GM12875 (cell line): ENCODE results near the gene CAMKMT.

Experiments used
- H3K4me3 ChIP-seq: one replicate; pipeline ENCODE4 v1.5.1; 2011; ENCODE audit warnings: low read depth, low read length, control low read depth
- CTCF ChIP-seq: IDR thresholded peaks from 2 replicates; pipeline ENCODE4 v1.5.1; 2011; ENCODE audit warnings: low read depth, mild to moderate bottlenecking, control low read depth, inconsistent platforms, low read length, moderate library complexity, borderline replicate concordance; ENCODE audit not compliant: insufficient read depth

The CAMKMT gene

DNA sequence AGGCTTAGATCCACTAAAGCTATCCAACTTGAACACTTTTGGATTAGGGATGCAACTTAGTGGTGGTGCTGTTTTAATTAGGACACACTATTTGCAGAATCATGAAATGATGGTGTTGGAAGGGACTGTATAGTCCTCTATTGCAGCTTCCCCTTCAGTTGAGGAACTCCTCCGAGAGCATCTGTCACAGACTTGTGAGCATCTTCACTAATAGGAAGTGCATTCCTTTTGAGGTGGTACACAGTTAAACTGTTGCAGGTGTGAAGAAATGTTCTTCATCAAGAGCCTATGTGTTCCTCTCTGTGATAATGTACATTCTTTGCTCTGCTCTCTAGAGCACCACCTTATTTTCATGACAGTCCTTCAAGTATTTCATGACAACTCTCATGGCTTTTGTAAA lies 197.4 kb downstream of the CAMKMT start:
- no peak overlapping the region for H3K4me3 ChIP-seq
- no peak for TF ChIP-seq CTCF

DNA sequence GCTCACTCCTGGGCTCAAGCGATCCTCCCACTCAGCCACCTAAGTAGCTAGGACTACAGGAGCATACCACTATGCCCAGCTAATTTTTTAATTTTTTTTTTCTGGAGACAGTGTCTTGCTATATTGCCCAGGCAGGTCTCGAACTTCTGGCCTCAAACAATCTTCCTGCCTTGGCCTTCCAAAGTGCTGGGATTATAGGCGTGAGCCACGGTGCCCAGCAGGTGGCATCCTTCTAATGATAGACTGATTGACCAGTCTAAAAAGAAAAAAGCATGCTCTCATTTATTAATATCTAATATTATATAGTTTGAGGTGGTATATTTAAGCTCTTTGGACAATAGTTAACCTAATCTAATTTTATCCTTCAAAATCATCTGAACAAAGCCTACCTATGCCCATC lies 198.6 kb downstream of the CAMKMT start:
- TF ChIP-seq CTCF, result peak; percentile 38; the same call in 1 of the 2 replicates

GRCh38 chr2:44560941-44561340 lies 199.2 kb downstream of the CAMKMT start:
- TF ChIP-seq CTCF, result no peak
- H3K4me3 ChIP-seq, result no peak overlapping the region

More for the DNA sequence above, 198.6 kb downstream of the CAMKMT start:
- H3K4me3 ChIP-seq, result no peak overlapping the region

GRCh38 chr2:44562737-44563136 lies 201.0 kb downstream of the CAMKMT start:
- TF ChIP-seq CTCF, result no peak
- no peak overlapping the region for H3K4me3 ChIP-seq

DNA sequence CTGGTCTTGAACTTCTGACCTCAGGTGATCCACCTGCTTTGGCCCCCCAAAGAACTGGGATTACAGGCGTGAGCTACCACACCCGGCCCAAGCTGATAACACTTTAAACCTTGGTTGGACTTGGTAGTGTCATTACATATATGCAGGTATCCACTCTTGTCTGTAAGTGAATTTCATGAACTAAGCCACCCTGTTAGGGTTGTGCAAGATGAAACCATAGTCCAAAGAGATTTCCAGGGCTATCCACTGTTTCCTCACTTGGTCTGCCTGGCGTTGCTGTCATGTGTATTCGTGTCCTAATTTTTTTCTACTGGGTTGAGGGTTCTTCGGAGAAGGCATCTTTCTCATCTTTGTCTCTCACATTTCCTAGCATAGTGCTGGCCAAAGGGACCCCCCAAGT lies 203.0 kb downstream of the CAMKMT start:
- TF ChIP-seq CTCF, result no peak
- H3K4me3 ChIP-seq, result no peak overlapping the region

DNA sequence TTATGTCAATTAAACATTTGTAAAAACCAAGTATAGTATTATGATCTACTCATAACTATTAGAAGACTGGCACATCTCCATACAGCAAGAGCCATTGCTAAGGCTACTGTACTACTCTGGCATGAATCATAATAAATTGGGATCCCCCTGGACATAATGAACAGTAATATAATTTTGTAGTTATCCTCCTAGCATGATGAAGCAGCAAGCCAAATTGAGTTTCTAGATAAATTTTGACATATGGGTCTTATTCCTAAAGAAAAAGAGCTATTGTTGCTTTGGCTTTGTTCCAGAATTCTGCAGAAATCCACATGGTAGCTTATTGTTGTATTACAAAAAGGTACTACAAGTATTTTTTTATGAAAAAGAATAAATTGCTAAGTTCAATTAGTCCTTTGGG lies 204.3 kb downstream of the CAMKMT start:
- TF ChIP-seq CTCF, result no peak
- H3K4me3 ChIP-seq, result no peak overlapping the region

GRCh38 chr2:44569491-44569890 lies 207.7 kb downstream of the CAMKMT start:
- no peak for TF ChIP-seq CTCF

More at GRCh38 chr2:44569491-44569890, 207.7 kb downstream of the CAMKMT start:
- no peak overlapping the region for H3K4me3 ChIP-seq
